ENCODE results near the gene PMS1. TPM values are rescaled to one million over a fixed set of nuclear protein-coding genes. Genes with fewer than 3 reads are reported as not detected.

The PMS1 gene
- total RNA-seq, 1 experiment from 2014 or later = 46.5 TPM

GRCh38 chr2:189868896-189869295, 84.6 kb downstream of the PMS1 start:
- Histone ChIP-seq H3K36me3 (ENCODE audit: insufficient read depth, low read length, poor library complexity, severe bottlenecking) (no peaks in the 10 kb centered on the region), H3K27ac (ENCODE audit: low read depth, low read length, poor library complexity, severe bottlenecking) (no peak overlapping the region), H3K9me3 (ENCODE audit: low read depth, low read length, poor library complexity, severe bottlenecking) (no peaks in the 10 kb centered on the region), H3K4me1 (ENCODE audit: insufficient read depth, low read length, poor library complexity, severe bottlenecking) (no peaks in the 10 kb centered on the region), H3K4me3 (ENCODE audit: low read depth, low read length, poor library complexity, severe bottlenecking) (no peak overlapping the region), H3K27me3 (replicated peaks; ENCODE audit: insufficient read depth, low read depth, low read length, poor library complexity) (no peaks in the 10 kb centered on the region)
- DNase-seq (ENCODE audit: low spot score) = no peak
- ChIA-PET CTCF (no interaction called here), POLR2A (ENCODE audit: low non-redundant PET) (no interaction called here)
- intact Hi-C loops (cut with micrococcal nuclease; ENCODE audit: unreplicated experiment) = no loop called here
- no peak for TF ChIP-seq CTCF (conservative IDR thresholded peaks at IDR 0.05; ENCODE audit: low read depth, low read length)
- no peak for TF ChIP-seq EZH2 (IDR thresholded peaks at IDR 0.05; ENCODE audit: borderline replicate concordance, low read depth, low read length, poor library complexity, severe bottlenecking)
- BruUV-seq (replicated peaks) = no TSS peak

- Histone ChIP-seq H3K9me3 (ENCODE audit: low read depth, low read length, poor library complexity, severe bottlenecking) (no peaks in the 10 kb centered on the region), H3K36me3 (ENCODE audit: insufficient read depth, low read length, poor library complexity, severe bottlenecking) (no peaks in the 10 kb centered on the region), H3K4me3 (ENCODE audit: low read depth, low read length, poor library complexity, severe bottlenecking) (no peak overlapping the region), H3K27ac (ENCODE audit: low read depth, low read length, poor library complexity, severe bottlenecking) (no peak overlapping the region), H3K4me1 (ENCODE audit: insufficient read depth, low read length, poor library complexity, severe bottlenecking) (no peaks in the 10 kb centered on the region), H3K27me3 (replicated peaks; ENCODE audit: insufficient read depth, low read depth, low read length, poor library complexity) (no peaks in the 10 kb centered on the region)
- TF ChIP-seq EZH2 (IDR thresholded peaks at IDR 0.05; ENCODE audit: borderline replicate concordance, low read depth, low read length, poor library complexity, severe bottlenecking) = no peak
- TF ChIP-seq CTCF (conservative IDR thresholded peaks at IDR 0.05; ENCODE audit: low read depth, low read length) = no peak
- no TSS peak for BruUV-seq (replicated peaks)
- no peak for DNase-seq (ENCODE audit: low spot score)
- intact Hi-C loops (cut with micrococcal nuclease; ENCODE audit: unreplicated experiment) = no loop called here
- POLR2A ChIA-PET (ENCODE audit: low non-redundant PET) = no interaction called here
- CTCF ChIA-PET = no interaction called here
Observed at GRCh38 chr2:189870381-189871085, 86.3 kb downstream of the PMS1 start.

- Histone ChIP-seq H3K4me3 (ENCODE audit: low read depth, low read length, poor library complexity, severe bottlenecking) (no peak overlapping the region), H3K27me3 (replicated peaks; ENCODE audit: insufficient read depth, low read depth, low read length, poor library complexity) (no peaks in the 10 kb centered on the region), H3K9me3 (ENCODE audit: low read depth, low read length, poor library complexity, severe bottlenecking) (no peaks in the 10 kb centered on the region), H3K27ac (ENCODE audit: low read depth, low read length, poor library complexity, severe bottlenecking) (no peak overlapping the region), H3K4me1 (ENCODE audit: insufficient read depth, low read length, poor library complexity, severe bottlenecking) (no peaks in the 10 kb centered on the region), H3K36me3 (ENCODE audit: insufficient read depth, low read length, poor library complexity, severe bottlenecking) (no peaks in the 10 kb centered on the region)
- TF ChIP-seq CTCF (conservative IDR thresholded peaks at IDR 0.05; ENCODE audit: low read depth, low read length) (no peak), EZH2 (IDR thresholded peaks at IDR 0.05; ENCODE audit: borderline replicate concordance, low read depth, low read length, poor library complexity, severe bottlenecking) (no peak)
- intact Hi-C loops (cut with micrococcal nuclease; ENCODE audit: unreplicated experiment) = no loop called here
- POLR2A ChIA-PET (ENCODE audit: low non-redundant PET) = no interaction called here
- no peak for DNase-seq (ENCODE audit: low spot score)
- BruUV-seq (replicated peaks) = no TSS peak
- CTCF ChIA-PET = no interaction called here
Observed at GRCh38 chr2:189873696-189874095, 89.4 kb downstream of the PMS1 start.

All from A673 (cell line).